Measurements from ENCODE around the gene RMRP.

Gene RMRP

GRCh38 chr9:35681341-35682002 is 23.7 kb upstream of the RMRP start:
- no peak for DNase-seq (ENCODE audit: extremely low read depth, low read depth)
- TF ChIP-seq CTCF (IDR thresholded peaks at IDR 0.05; ENCODE audit: low read depth, low read length) = no peak

GRCh38 chr9:35680331-35681105 is 22.7 kb upstream of the RMRP start:
- peak; percentile 39 for DNase-seq (ENCODE audit: extremely low read depth, low read depth)
- no peak for TF ChIP-seq CTCF (IDR thresholded peaks at IDR 0.05; ENCODE audit: low read depth, low read length)

- no peak for TF ChIP-seq CTCF (IDR thresholded peaks at IDR 0.05; ENCODE audit: low read depth, low read length)
- DNase-seq (ENCODE audit: extremely low read depth, low read depth) = no peak
Observed at GRCh38 chr9:35679766-35680330, 22.0 kb upstream of the RMRP start.

GRCh38 chr9:35679091-35679490 is 21.3 kb upstream of the RMRP start:
- DNase-seq (ENCODE audit: extremely low read depth, low read depth) = no peak
- TF ChIP-seq CTCF (IDR thresholded peaks at IDR 0.05; ENCODE audit: low read depth, low read length) = no peak

- TF ChIP-seq CTCF (IDR thresholded peaks at IDR 0.05; ENCODE audit: low read depth, low read length) = no peak; the same call in 1 of the 2 replicates
- no peak for DNase-seq (ENCODE audit: extremely low read depth, low read depth)
Observed at GRCh38 chr9:35675732-35676392, 18.0 kb upstream of the RMRP start.

- DNase-seq (ENCODE audit: extremely low read depth, low read depth) = no peak
- no peak for TF ChIP-seq CTCF (IDR thresholded peaks at IDR 0.05; ENCODE audit: low read depth, low read length)
Observed at GRCh38 chr9:35675204-35675603, 17.4 kb upstream of the RMRP start.

- DNase-seq (ENCODE audit: extremely low read depth, low read depth) = no peak
- no peak for TF ChIP-seq CTCF (IDR thresholded peaks at IDR 0.05; ENCODE audit: low read depth, low read length)
Observed at GRCh38 chr9:35674025-35674361, 16.2 kb upstream of the RMRP start.

Data from AG09319 (cell line).